ENCODE data around the gene LRRN4.
A peak's percentile ranks its signal among the peaks of the same experiment; 100 is the strongest.

DNA sequence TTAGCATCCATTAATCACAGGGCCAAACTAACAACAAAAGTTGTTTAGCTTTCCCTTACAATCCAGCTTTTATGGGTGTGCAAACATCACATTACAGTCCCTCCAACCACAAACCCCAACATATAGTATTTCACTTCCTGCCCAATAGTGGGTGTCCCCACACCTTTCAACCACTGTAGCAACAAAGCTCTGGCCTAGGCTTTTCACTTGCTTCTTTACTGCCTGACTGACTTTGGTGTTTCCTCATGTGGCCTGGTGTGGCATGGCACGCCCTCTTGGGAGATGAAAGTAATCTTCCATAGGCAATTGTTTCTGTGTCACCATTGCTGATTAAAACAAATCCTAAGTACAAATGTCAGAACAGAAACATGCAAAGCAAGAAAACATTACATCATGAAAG lies 57.1 kb downstream of the LRRN4 start:
- TF ChIP-seq, protein P1, sequence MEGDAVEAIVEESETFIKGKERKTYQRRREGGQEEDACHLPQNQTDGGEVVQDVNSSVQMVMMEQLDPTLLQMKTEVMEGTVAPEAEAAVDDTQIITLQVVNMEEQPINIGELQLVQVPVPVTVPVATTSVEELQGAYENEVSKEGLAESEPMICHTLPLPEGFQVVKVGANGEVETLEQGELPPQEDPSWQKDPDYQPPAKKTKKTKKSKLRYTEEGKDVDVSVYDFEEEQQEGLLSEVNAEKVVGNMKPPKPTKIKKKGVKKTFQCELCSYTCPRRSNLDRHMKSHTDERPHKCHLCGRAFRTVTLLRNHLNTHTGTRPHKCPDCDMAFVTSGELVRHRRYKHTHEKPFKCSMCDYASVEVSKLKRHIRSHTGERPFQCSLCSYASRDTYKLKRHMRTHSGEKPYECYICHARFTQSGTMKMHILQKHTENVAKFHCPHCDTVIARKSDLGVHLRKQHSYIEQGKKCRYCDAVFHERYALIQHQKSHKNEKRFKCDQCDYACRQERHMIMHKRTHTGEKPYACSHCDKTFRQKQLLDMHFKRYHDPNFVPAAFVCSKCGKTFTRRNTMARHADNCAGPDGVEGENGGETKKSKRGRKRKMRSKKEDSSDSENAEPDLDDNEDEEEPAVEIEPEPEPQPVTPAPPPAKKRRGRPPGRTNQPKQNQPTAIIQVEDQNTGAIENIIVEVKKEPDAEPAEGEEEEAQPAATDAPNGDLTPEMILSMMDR (conservative IDR thresholded peaks at IDR 0.05; ENCODE audit: low read length): peak; percentile 18; the same call in 1 of the 2 replicates
- no peak for TF ChIP-seq EZH2phosphoT487 (IDR thresholded peaks at IDR 0.05; ENCODE audit: borderline replicate concordance)
